Breast epithelium (tissue), 3 donors: ENCODE measurements around the gene CNTNAP5.

Experiments used
- CTCF ChIP-seq, 3 donors: fragments of 450-650 bp; IDR thresholded peaks; one replicate each; pipeline ENCODE4 v1.5.1; 2016 to 2017; ENCODE audit warnings: antibody characterized with exemption in 3 of 3, mild to moderate bottlenecking in 3 of 3, moderate library complexity in 3 of 3
- POLR2A ChIP-seq: fragments of 450-650 bp; IDR thresholded peaks from one replicate; pipeline ENCODE4 v1.6.1; 2016; ENCODE audit warnings: antibody characterized with exemption, mild to moderate bottlenecking, moderate library complexity

GRCh38 chr2:124640221-124640750, 615.2 kb downstream of the CNTNAP5 start:
- no peak for TF ChIP-seq CTCF (IDR thresholded peaks at IDR 0.05)
- no peak for TF ChIP-seq POLR2A
